Stimulated activated memory B cell treated with anti-CD40 and anti-IgM and Interleukin-4, amounts not matched to agents 10 μg/mL and 1 μg/mL and 100 μg/mL, for 72 hours (primary cell): ENCODE results near the gene PROK2.

Source experiments
- ATAC-seq: fragments of 150-1000 bp; cut with Tn5 transposase; 2 replicates; pipeline ENCODE4 v1.10.0; 2021
- H3K27ac Mint-ChIP-seq: one replicate; pipeline ENCODE4 v1.8.0; 2022; ENCODE audit warnings: mild to moderate bottlenecking, mixed read lengths
- H3K27me3 Mint-ChIP-seq: one replicate; pipeline ENCODE4 v1.8.0; 2022; ENCODE audit warnings: mixed read lengths
- H3K36me3 Mint-ChIP-seq: one replicate; pipeline ENCODE4 v1.8.0; 2022; ENCODE audit warnings: mixed read lengths
- H3K4me1 Mint-ChIP-seq: one replicate; pipeline ENCODE4 v1.8.0; 2022; ENCODE audit warnings: mixed read lengths
- H3K4me3 Mint-ChIP-seq: one replicate; pipeline ENCODE4 v1.8.0; 2022; ENCODE audit warnings: mild to moderate bottlenecking, moderate library complexity, mixed read lengths
- H3K9me3 Mint-ChIP-seq: one replicate; pipeline ENCODE4 v1.8.0; 2022; ENCODE audit warnings: mixed read lengths

Gene PROK2

GRCh38 chr3:71784914-71785531 lies at the start of gene PROK2:
PROK2 (minus strand) TSS chr3:71785148; CDS start chr3:71785052, 96 bp downstream.
- peaks cover 43% of the 10 kb centered on the region for H3K27me3 Mint-ChIP-seq
- peak; percentile 10 for ATAC-seq
- H3K27ac Mint-ChIP-seq, result no peak within 1 kb of the TSS

GRCh38 chr3:71831599-71831998 lies 46.7 kb upstream of the PROK2 start:
- H3K27ac Mint-ChIP-seq, result no peak overlapping the region
- H3K27me3 Mint-ChIP-seq, result peaks cover 18% of the 10 kb centered on the region
- no peaks in the 10 kb centered on the region for H3K9me3 Mint-ChIP-seq
- no peaks in the 10 kb centered on the region for H3K36me3 Mint-ChIP-seq
- no peak for ATAC-seq
- no peak overlapping the region for H3K4me3 Mint-ChIP-seq
- H3K4me1 Mint-ChIP-seq, result no peaks in the 10 kb centered on the region

More at GRCh38 chr3:71784914-71785531, at the start of gene PROK2:
- Mint-ChIP-seq H3K4me1 (peaks cover 17% of the 10 kb centered on the region), H3K36me3 (no peaks in the 10 kb centered on the region), H3K9me3 (no peaks in the 10 kb centered on the region), H3K4me3 (peak within 1 kb of the TSS; percentile 69)

- no peaks in the 10 kb centered on the region for H3K9me3 Mint-ChIP-seq
- no peak overlapping the region for H3K4me3 Mint-ChIP-seq
- peaks cover 15% of the 10 kb centered on the region for H3K27me3 Mint-ChIP-seq
- no peaks in the 10 kb centered on the region for H3K4me1 Mint-ChIP-seq
- ATAC-seq, result peak; percentile 61
- H3K36me3 Mint-ChIP-seq, result no peaks in the 10 kb centered on the region
- H3K27ac Mint-ChIP-seq, result no peak overlapping the region
These were observed 40.8 kb upstream of the PROK2 start for GRCh38 chr3:71825551-71826283.

DNA sequence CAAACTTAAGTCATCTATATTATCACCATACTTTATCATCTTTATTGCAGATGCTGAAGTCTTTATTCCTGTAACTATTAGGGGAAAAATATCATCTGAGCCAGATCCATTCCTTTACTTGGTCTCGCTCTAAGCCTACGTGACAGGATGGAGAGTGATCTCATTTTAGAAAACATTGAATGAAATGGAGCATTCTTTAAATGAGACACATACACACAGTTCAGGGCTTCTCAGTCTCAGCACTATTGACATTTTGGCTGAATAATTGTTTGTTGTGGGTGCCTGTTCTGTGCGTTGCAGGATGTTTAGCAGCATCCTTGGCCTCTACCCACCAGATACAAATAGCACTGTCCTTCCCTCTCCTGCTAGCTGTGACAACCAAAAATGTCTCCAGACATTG lies 36.2 kb upstream of the PROK2 start:
- Mint-ChIP-seq H3K4me3 (no peak overlapping the region), H3K36me3 (no peaks in the 10 kb centered on the region), H3K9me3 (no peaks in the 10 kb centered on the region), H3K4me1 (no peaks in the 10 kb centered on the region), H3K27ac (no peak overlapping the region), H3K27me3 (peaks cover 12% of the 10 kb centered on the region)
- ATAC-seq, result no peak

DNA sequence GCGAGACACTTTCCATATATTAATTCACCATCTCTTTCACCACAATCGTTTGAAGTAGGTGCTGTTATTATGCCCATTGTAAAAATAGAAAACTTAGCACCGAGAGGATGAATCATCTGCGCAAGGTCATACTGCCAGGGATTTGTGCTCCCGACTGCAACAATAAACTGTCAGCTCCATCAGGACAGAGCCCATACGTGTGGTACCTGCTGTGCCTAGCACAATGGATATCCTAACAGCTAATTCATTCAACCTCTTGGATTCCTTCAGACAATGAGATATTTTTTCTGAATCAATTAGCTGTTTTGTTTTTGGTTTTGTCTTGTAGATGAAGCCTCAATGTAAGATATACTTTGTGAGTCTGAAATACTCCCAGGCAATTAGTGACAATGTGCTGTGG lies 32.3 kb upstream of the PROK2 start:
- Mint-ChIP-seq H3K27me3 (peaks cover 18% of the 10 kb centered on the region), H3K36me3 (no peaks in the 10 kb centered on the region)
- no peak for ATAC-seq

GRCh38 chr3:71816767-71817156 lies 31.8 kb upstream of the PROK2 start:
- Mint-ChIP-seq H3K9me3 (no peaks in the 10 kb centered on the region), H3K4me3 (no peak overlapping the region), H3K36me3 (no peaks in the 10 kb centered on the region), H3K27me3 (peaks cover 23% of the 10 kb centered on the region), H3K27ac (no peak overlapping the region), H3K4me1 (no peaks in the 10 kb centered on the region)
- ATAC-seq, result no peak

More for the DNA sequence above, 32.3 kb upstream of the PROK2 start:
- no peak overlapping the region for H3K27ac Mint-ChIP-seq
- H3K4me3 Mint-ChIP-seq, result no peak overlapping the region
- H3K4me1 Mint-ChIP-seq, result no peaks in the 10 kb centered on the region
- H3K9me3 Mint-ChIP-seq, result no peaks in the 10 kb centered on the region

- Mint-ChIP-seq H3K4me1 (no peaks in the 10 kb centered on the region), H3K36me3 (no peaks in the 10 kb centered on the region), H3K4me3 (no peak overlapping the region), H3K9me3 (no peaks in the 10 kb centered on the region), H3K27me3 (peaks cover 24% of the 10 kb centered on the region), H3K27ac (no peak overlapping the region)
- no peak for ATAC-seq
These were observed 30.6 kb upstream of the PROK2 start for GRCh38 chr3:71815340-71816067.

DNA sequence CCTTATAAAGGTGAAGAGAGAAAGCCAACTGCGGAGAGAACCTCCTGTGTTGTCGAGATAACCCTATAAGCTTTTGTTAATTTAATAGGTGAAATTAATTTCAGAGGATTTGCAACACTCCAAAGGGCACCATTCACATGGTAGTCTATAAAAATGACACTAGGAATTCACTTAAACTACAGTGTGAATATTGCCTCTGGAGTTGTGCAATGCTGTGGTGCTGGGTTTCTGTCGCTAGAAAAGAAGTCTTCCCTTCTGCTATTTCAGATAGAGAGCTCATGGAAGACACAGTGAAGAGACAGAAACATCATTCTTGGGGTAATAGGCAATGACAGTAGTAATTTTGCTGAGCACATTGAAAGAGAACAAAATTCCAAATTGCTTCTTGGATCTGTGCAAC lies 28.8 kb upstream of the PROK2 start:
- no peaks in the 10 kb centered on the region for H3K4me1 Mint-ChIP-seq
- no peaks in the 10 kb centered on the region for H3K36me3 Mint-ChIP-seq
- H3K9me3 Mint-ChIP-seq, result no peaks in the 10 kb centered on the region
- peaks cover 24% of the 10 kb centered on the region for H3K27me3 Mint-ChIP-seq
- ATAC-seq, result no peak
- H3K4me3 Mint-ChIP-seq, result no peak overlapping the region
- no peak overlapping the region for H3K27ac Mint-ChIP-seq

DNA sequence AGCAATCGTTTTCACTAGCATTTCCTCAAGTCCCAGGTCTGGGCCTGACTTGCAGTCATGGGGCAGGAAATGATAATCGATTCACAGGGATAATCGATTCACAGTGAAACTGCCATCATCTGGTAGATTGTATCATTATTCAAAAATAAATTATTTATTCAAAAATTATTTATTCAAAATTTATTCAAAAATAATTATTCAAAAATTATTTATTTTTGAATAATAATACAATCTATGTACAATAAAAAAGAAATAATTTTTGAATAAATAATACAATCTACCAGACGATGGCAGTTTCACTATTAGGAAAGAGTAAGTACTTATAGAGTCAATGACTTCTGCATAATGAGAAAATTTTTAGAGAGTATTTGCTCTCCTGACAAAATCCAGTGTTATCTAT lies 28.1 kb upstream of the PROK2 start:
- H3K4me3 Mint-ChIP-seq, result no peak overlapping the region
- H3K4me1 Mint-ChIP-seq, result no peaks in the 10 kb centered on the region
- H3K36me3 Mint-ChIP-seq, result no peaks in the 10 kb centered on the region
- H3K27me3 Mint-ChIP-seq, result peaks cover 24% of the 10 kb centered on the region
- ATAC-seq, result no peak
- H3K9me3 Mint-ChIP-seq, result no peaks in the 10 kb centered on the region
- no peak overlapping the region for H3K27ac Mint-ChIP-seq

DNA sequence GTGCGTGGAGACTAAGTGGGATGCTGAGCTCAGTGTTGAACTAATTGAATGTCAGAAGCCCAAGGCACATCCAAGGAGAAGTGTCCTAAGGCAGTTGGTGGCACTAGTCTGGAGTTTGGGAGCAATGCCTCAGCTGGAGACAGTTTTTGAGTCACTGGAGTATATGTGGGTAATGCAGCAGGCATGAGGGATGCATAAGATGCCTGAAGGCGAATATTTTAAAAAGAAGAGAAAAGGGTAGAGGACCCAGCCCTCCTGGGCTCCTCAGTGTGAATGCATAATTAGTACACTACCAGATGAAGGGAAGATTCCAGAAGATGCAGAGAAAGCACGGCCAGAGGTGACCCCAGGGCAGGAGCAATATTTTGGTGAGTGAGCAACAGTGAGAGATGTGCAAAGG lies 25.1 kb upstream of the PROK2 start:
- Mint-ChIP-seq H3K27me3 (peaks cover 14% of the 10 kb centered on the region), H3K36me3 (no peaks in the 10 kb centered on the region)

DNA sequence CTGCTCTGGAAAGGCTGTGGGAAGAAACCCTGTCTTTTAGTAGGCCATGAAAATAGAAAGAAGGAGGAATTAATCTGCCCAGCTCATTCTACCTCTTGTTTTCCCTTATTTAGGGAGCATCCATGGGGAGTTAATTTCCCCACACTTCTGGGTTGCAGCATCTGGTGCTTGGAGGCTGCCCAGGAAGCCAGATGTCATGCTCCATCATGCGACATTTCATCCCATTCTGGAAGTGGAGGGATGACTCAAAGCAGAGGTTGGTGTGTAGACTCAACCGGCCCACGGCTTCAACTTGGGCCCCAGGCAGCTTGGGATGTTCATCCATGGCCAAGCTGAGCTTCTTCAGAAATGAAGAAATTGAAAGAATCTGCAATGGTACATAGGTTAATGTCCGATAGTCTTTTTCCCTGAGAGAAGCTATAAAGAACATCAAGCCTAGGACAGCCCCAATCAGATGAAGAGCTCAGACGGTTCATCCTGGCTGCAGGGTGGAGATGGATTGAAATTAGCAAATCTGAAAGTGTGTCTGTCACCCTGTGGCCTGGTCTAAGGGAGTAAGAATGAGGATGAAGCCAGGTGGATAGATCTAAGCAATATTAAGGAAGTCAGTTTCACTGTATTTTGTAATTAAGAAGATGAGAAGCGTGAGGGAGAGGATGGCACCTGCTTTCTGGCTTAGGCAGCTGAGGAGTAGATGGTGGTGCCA lies 24.5 kb upstream of the PROK2 start:
- ATAC-seq, result no peak
- H3K4me1 Mint-ChIP-seq, result no peaks in the 10 kb centered on the region
- no peaks in the 10 kb centered on the region for H3K9me3 Mint-ChIP-seq
- no peak overlapping the region for H3K27ac Mint-ChIP-seq
- no peaks in the 10 kb centered on the region for H3K36me3 Mint-ChIP-seq
- peaks cover 19% of the 10 kb centered on the region for H3K27me3 Mint-ChIP-seq
- H3K4me3 Mint-ChIP-seq, result no peak overlapping the region

More for the DNA sequence above, 25.1 kb upstream of the PROK2 start:
- Mint-ChIP-seq H3K4me3 (no peak overlapping the region), H3K27ac (no peak overlapping the region), H3K9me3 (no peaks in the 10 kb centered on the region), H3K4me1 (no peaks in the 10 kb centered on the region)
- no peak for ATAC-seq

DNA sequence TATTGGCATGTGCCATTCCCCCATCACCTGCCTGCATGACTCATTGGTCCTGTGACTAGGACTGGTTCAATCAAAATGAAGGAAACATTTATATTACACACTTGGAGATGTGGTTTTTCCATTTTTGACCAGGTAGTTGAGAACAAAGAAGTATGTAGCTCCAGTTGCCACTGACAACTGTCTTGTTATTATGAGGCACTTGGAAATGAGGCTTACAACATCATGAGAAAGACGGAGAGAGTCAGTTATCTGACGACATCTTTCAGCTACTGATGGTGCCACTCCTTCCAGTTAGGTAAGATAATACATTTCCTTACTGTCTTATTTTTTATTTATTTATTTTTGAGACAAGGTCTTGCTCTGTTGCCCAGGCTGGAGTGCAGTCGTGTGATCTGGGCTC lies 21.8 kb upstream of the PROK2 start:
- no peak for ATAC-seq
- H3K36me3 Mint-ChIP-seq, result no peaks in the 10 kb centered on the region
- H3K27ac Mint-ChIP-seq, result no peak overlapping the region
- no peaks in the 10 kb centered on the region for H3K4me1 Mint-ChIP-seq
- no peaks in the 10 kb centered on the region for H3K9me3 Mint-ChIP-seq
- peaks cover 37% of the 10 kb centered on the region for H3K27me3 Mint-ChIP-seq
- H3K4me3 Mint-ChIP-seq, result no peak overlapping the region

GRCh38 chr3:71805691-71806090 lies 20.7 kb upstream of the PROK2 start:
- H3K27ac Mint-ChIP-seq, result no peak overlapping the region
- no peak for ATAC-seq
- no peaks in the 10 kb centered on the region for H3K36me3 Mint-ChIP-seq

GRCh38 chr3:71805199-71805598 lies 20.3 kb upstream of the PROK2 start:
- Mint-ChIP-seq H3K36me3 (no peaks in the 10 kb centered on the region), H3K9me3 (no peaks in the 10 kb centered on the region), H3K27me3 (peaks cover 40% of the 10 kb centered on the region), H3K4me3 (no peak overlapping the region), H3K4me1 (no peaks in the 10 kb centered on the region), H3K27ac (no peak overlapping the region)
- ATAC-seq, result no peak

More at GRCh38 chr3:71805691-71806090, 20.7 kb upstream of the PROK2 start:
- H3K4me3 Mint-ChIP-seq, result no peak overlapping the region
- H3K9me3 Mint-ChIP-seq, result no peaks in the 10 kb centered on the region
- H3K27me3 Mint-ChIP-seq, result peaks cover 40% of the 10 kb centered on the region
- H3K4me1 Mint-ChIP-seq, result no peaks in the 10 kb centered on the region

- Mint-ChIP-seq H3K27me3 (peaks cover 52% of the 10 kb centered on the region), H3K27ac (no peak overlapping the region), H3K36me3 (no peaks in the 10 kb centered on the region), H3K4me3 (no peak overlapping the region), H3K9me3 (no peaks in the 10 kb centered on the region), H3K4me1 (no peaks in the 10 kb centered on the region)
- no peak for ATAC-seq
These were observed 18.3 kb upstream of the PROK2 start for GRCh38 chr3:71803248-71803647.
